ENCODE results near the gene PPP1R15B. TPM values are rescaled to one million over a fixed set of nuclear protein-coding genes. Genes with fewer than 3 reads are reported as not detected.

The PPP1R15B gene
- total RNA-seq, 1 donor from 2014 or later, result 41.0 TPM

DNA sequence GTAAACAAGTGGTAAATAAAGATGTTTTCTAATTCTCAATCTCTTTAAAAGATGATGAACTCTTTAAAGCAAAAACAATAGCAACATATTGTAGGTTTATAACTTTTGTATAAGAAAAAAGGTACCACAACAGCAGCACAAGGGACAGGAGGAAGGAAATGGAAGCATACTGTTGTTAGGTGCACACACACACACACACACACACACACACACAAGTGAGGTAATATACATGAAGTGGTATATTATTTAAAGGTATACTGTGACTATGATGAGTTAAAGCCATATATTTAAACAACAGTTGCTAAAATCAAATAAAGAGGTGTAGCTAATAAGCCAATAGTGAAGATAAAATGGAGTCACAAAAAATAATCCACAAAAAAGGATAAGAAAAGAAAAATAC is 20.0 kb downstream of the PPP1R15B start:
- TF ChIP-seq, protein P1, sequence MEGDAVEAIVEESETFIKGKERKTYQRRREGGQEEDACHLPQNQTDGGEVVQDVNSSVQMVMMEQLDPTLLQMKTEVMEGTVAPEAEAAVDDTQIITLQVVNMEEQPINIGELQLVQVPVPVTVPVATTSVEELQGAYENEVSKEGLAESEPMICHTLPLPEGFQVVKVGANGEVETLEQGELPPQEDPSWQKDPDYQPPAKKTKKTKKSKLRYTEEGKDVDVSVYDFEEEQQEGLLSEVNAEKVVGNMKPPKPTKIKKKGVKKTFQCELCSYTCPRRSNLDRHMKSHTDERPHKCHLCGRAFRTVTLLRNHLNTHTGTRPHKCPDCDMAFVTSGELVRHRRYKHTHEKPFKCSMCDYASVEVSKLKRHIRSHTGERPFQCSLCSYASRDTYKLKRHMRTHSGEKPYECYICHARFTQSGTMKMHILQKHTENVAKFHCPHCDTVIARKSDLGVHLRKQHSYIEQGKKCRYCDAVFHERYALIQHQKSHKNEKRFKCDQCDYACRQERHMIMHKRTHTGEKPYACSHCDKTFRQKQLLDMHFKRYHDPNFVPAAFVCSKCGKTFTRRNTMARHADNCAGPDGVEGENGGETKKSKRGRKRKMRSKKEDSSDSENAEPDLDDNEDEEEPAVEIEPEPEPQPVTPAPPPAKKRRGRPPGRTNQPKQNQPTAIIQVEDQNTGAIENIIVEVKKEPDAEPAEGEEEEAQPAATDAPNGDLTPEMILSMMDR (IDR thresholded peaks at IDR 0.05), result no peak
- H3K27me3 Mint-ChIP-seq (ENCODE audit: low read depth), result peaks cover 6% of the 10 kb centered on the region
- no peaks in the 10 kb centered on the region for H3K9me3 Mint-ChIP-seq (ENCODE audit: low read depth)
- no peak overlapping the region for H3K4me3 Mint-ChIP-seq (ENCODE audit: unreplicated experiment)
- no peaks in the 10 kb centered on the region for H3K36me3 Mint-ChIP-seq (ENCODE audit: low read depth)
- no peak for DNase-seq (ENCODE audit: low spot score)
- H3K27ac Mint-ChIP-seq (ENCODE audit: unreplicated experiment), result no peak overlapping the region
- H3K4me1 Mint-ChIP-seq (ENCODE audit: low read depth), result no peaks in the 10 kb centered on the region

DNA sequence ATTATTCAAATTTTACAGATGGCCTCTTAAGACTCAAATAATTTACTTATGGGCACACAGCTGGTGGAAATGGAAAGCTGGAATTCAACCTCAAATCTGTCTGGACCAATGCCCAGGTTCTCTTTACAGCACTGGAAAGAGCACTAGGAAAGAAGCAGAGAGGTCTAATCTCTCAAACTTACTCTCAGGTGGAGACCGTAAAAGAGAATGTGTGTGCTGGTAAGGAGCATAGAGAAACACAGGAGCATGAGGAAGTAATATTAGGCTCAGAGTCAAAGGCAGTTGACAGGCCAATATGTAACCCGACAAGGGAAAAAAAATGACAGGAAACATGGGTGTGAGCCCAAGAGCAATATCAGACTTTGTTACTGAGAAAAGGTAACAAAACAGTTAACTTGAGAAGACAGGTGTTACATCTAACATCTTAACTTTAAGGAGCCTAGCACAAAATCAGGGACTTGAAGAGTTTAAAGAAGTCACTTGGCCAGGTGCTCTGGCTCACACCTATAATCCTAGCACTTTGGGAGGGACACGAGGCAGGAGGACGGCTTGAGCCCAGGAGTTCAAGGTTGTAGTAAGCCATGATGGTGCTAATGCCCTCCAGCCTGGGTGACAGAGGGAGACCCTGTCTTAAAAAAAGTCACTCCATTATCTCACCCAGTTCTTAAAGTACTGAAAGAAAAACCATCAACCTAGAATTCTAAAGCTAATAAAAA is 20.7 kb downstream of the PPP1R15B start:
- Mint-ChIP-seq H3K36me3 (ENCODE audit: low read depth) (no peaks in the 10 kb centered on the region), H3K27me3 (ENCODE audit: low read depth) (peaks cover 6% of the 10 kb centered on the region), H3K4me1 (ENCODE audit: low read depth) (no peaks in the 10 kb centered on the region), H3K27ac (ENCODE audit: unreplicated experiment) (no peak overlapping the region), H3K4me3 (ENCODE audit: unreplicated experiment) (no peak overlapping the region), H3K9me3 (ENCODE audit: low read depth) (no peaks in the 10 kb centered on the region)
- no peak for DNase-seq (ENCODE audit: low spot score)
- TF ChIP-seq, protein P1 (IDR thresholded peaks at IDR 0.05), result no peak

DNA sequence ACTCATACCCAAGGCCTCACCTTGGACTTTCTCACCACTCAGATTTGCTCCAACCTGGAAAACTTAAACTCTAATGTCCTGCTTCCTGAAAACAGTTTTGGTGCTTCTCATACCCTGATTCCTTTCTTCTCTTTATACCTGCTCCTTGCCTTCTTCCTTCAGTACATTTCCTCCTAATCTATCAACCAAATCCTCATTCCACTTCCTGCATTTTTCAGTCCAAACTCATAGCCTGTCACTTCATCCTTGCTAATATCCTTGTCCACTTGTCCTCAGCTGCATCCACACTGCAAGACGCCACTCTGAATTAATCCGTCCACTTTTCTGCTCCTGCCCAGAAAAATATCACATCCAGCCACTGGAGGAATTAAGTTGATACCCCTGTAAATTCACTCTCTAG is 25.9 kb downstream of the PPP1R15B start:
- no peak overlapping the region for H3K4me3 Mint-ChIP-seq (ENCODE audit: unreplicated experiment)
- H3K27ac Mint-ChIP-seq (ENCODE audit: unreplicated experiment), result no peak overlapping the region
- H3K27me3 Mint-ChIP-seq (ENCODE audit: low read depth), result peaks cover 11% of the 10 kb centered on the region
- no peaks in the 10 kb centered on the region for H3K9me3 Mint-ChIP-seq (ENCODE audit: low read depth)
- TF ChIP-seq, protein P1 (IDR thresholded peaks at IDR 0.05), result no peak
- no peaks in the 10 kb centered on the region for H3K36me3 Mint-ChIP-seq (ENCODE audit: low read depth)
- no peak for DNase-seq (ENCODE audit: low spot score)
- H3K4me1 Mint-ChIP-seq (ENCODE audit: low read depth), result no peaks in the 10 kb centered on the region

DNA sequence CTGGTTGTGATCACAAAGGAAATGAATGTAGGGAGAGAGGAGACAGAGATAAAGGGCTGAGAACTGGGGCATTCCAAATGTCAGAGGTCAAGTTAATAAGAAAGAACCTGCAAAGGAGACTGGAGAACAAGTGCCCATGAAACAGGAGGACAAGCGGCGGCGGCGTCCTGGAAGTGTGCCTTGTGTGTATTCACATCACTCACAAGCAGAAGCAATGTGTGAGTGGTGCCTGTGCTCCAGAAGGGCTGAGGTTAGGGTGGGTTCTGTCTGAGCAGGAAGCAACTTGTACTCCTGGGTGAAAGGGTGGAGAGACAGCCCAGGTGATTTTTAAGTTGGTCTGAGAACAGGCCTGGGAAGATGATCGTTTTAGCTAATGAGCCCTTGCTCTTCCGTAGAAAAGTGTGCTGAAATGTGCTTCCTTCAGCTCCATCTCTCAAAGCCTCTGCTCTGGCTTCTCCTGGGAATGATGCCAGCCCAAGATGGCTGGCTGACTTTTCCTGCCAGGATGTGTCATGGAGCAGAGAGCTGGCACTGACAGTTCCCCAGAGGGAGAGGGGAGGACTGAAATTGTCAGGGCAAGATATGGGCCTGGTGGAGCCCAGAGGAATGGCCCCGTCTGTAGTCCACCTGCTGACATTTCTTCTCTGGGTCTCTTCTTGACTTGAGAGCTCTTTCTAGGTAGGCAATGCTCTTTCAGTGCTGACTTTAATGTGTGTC is 26.8 kb downstream of the PPP1R15B start:
- no peak for DNase-seq (ENCODE audit: low spot score)
- Mint-ChIP-seq H3K4me3 (ENCODE audit: unreplicated experiment) (no peak overlapping the region), H3K9me3 (ENCODE audit: low read depth) (no peaks in the 10 kb centered on the region), H3K27me3 (ENCODE audit: low read depth) (peaks cover 16% of the 10 kb centered on the region), H3K36me3 (ENCODE audit: low read depth) (no peaks in the 10 kb centered on the region), H3K27ac (ENCODE audit: unreplicated experiment) (no peak overlapping the region), H3K4me1 (ENCODE audit: low read depth) (no peaks in the 10 kb centered on the region)
- TF ChIP-seq, protein P1 (IDR thresholded peaks at IDR 0.05), result no peak

DNA sequence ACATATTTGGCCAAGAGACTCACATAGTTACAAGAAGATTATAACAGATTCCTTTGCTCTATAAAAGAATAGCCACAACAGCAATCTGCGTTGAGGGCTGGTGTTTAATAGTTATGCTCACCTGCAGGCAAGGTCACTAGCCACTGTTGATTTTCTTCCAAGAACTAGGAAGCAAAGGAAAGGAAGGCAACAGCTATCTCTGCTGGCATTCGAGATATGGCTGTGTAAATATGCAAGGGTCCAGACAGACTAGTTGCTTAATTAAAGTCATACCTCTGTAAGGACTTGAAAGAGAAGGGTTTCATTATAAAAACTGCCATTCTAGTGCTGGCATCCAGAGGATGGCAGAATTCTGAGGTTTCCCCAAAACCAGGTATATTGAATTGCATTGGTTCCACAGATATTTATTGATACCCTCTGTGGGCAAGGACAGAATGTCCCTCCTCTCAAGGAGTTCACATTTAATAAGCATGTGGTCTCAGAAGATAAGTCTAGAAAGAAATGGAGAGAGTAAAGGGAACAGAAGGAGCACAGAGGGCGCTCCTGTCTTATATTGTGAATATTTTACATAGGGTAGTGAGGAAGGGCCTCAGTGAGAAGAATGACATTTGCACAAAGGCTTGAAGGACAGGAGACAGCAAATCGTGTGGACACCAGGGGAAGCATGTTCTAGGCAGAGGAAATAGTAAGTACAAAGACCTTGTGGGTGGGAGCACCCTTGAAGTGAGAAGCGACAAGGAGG is 28.3 kb downstream of the PPP1R15B start:
- Mint-ChIP-seq H3K4me1 (ENCODE audit: low read depth) (peaks cover under 1% of the 10 kb centered on the region), H3K4me3 (ENCODE audit: unreplicated experiment) (no peak overlapping the region), H3K36me3 (ENCODE audit: low read depth) (no peaks in the 10 kb centered on the region), H3K9me3 (ENCODE audit: low read depth) (no peaks in the 10 kb centered on the region), H3K27ac (ENCODE audit: unreplicated experiment) (no peak overlapping the region), H3K27me3 (ENCODE audit: low read depth) (peaks cover 27% of the 10 kb centered on the region)
- TF ChIP-seq, protein P1 (IDR thresholded peaks at IDR 0.05), result no peak
- DNase-seq (ENCODE audit: low spot score), result no peak
